ENCODE data around the gene STH.

DNA sequence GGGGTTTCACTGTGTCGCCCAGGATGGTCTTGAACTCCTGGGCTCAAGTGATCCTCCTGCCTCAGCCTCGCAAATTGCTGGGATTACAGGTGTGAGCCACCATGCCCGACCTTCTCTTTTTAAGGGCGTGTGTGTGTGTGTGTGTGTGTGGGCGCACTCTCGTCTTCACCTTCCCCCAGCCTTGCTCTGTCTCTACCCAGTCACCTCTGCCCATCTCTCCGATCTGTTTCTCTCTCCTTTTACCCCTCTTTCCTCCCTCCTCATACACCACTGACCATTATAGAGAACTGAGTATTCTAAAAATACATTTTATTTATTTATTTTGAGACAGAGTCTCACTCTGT is 3.9 kb downstream of the STH start:
- TF ChIP-seq, protein P1, sequence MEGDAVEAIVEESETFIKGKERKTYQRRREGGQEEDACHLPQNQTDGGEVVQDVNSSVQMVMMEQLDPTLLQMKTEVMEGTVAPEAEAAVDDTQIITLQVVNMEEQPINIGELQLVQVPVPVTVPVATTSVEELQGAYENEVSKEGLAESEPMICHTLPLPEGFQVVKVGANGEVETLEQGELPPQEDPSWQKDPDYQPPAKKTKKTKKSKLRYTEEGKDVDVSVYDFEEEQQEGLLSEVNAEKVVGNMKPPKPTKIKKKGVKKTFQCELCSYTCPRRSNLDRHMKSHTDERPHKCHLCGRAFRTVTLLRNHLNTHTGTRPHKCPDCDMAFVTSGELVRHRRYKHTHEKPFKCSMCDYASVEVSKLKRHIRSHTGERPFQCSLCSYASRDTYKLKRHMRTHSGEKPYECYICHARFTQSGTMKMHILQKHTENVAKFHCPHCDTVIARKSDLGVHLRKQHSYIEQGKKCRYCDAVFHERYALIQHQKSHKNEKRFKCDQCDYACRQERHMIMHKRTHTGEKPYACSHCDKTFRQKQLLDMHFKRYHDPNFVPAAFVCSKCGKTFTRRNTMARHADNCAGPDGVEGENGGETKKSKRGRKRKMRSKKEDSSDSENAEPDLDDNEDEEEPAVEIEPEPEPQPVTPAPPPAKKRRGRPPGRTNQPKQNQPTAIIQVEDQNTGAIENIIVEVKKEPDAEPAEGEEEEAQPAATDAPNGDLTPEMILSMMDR (conservative IDR thresholded peaks at IDR 0.05 in 1 of 2, IDR thresholded peaks at IDR 0.05 in 1 of 2; ENCODE audit: low read depth in 1 of 2, low read length in 2 of 2): no peak
- TF ChIP-seq EZH2 (IDR thresholded peaks at IDR 0.05; ENCODE audit: low read length, missing control alignments): no peak
